GM10248 (cell line): ENCODE data around the gene STRN.

Source experiments
- CTCF ChIA-PET: fragments of 300-600 bp; sonication (Branson Sonifier 250); formaldehyde crosslinking; extraction: SDS; loops from one replicate; lab custom pipeline; 2021; ENCODE audit warnings: antibody characterized with exemption; lab: Yijun Ruan, JAX
- POLR2A ChIA-PET: fragments of 350-650 bp; sonication (Branson Sonifier 250); formaldehyde crosslinking; extraction: SDS; loops from one replicate; lab custom pipeline; 2020; ENCODE audit warnings: antibody characterized with exemption; lab: Yijun Ruan, JAX
- DNase-seq: peaks from one replicate; pipeline ENCODE4 v3.0.0; 2012; ENCODE audit errors: extremely low spot score
- CTCF ChIP-seq: IDR thresholded peaks from 2 replicates; pipeline ENCODE4 v1.5.1; 2012; ENCODE audit warnings: mild to moderate bottlenecking, low read depth; ENCODE audit errors: extremely low read depth, missing control alignments, control extremely low read depth

STRN gene

GRCh38 chr2:36965206-36965605 is 1.1 kb downstream of the STRN start:
- no peak for DNase-seq
- ChIA-PET POLR2A (no interaction called here), CTCF (no interaction called here)
- no peak for TF ChIP-seq CTCF

DNA sequence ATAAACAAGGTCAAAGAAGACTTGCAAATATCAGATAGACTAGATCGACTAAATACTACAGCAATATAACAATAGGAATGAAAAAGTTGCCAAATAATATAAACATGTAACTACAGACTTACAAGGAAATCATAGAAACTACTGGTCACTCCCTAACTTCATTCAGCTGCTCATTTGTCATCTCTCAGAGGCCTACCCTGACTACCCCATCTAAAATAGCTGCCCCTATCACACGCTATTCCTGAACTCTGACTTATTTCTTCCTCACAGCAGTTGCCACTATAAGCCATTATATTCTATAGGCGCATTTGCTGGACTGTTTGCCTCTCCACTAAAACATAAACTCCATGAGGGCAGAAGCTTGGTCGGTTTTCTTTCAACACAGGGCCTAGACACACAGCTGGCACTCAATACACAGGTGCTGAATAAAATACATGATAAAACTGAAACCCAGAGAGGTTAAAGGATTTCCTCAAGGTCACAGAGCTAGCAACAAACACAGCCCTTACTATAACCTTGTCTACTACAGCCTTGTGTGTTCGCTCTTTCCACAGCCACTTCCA is 1.8 kb downstream of the STRN start:
- POLR2A ChIA-PET: no interaction called here
- DNase-seq: no peak
- TF ChIP-seq CTCF: no peak
- CTCF ChIA-PET: interaction anchor here (1.5 kb wide), 1 partner anchor 23 kb away, joined by 5 read pairs; no protein-coding TSS in a partner anchor

- no peak for DNase-seq
- POLR2A ChIA-PET: no interaction called here
- CTCF ChIA-PET: interaction anchor here (1.5 kb wide), 1 partner anchor 23 kb away, joined by 5 read pairs; no protein-coding TSS in a partner anchor
- no peak for TF ChIP-seq CTCF
Measured at GRCh38 chr2:36963734-36964133, 2.6 kb downstream of the STRN start.

- ChIA-PET CTCF (no interaction called here), POLR2A (no interaction called here)
- no peak for TF ChIP-seq CTCF
- no peak for DNase-seq
Measured at GRCh38 chr2:36963106-36963505, 3.2 kb downstream of the STRN start.

DNA sequence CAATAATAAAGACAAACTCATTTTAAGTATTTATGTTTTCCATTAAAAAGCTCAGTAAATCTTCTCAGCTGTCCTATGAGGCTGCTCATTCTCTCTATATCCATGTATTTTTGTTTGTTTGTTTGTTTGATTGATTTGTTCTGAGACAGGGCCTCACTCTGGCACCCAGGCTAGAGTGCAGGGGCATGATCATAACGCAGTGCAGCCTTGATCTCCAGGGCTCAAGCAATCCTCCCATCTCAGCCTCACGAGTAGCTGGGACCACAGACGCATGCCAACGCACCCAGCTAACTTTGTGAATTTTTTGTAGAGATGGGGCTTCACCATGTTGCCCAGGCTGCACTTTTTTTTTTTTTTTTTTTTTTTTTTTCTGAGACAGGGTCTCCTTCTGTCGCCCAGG is 5.6 kb downstream of the STRN start:
- POLR2A ChIA-PET: no interaction called here
- DNase-seq: no peak
- CTCF ChIA-PET: no interaction called here

DNA sequence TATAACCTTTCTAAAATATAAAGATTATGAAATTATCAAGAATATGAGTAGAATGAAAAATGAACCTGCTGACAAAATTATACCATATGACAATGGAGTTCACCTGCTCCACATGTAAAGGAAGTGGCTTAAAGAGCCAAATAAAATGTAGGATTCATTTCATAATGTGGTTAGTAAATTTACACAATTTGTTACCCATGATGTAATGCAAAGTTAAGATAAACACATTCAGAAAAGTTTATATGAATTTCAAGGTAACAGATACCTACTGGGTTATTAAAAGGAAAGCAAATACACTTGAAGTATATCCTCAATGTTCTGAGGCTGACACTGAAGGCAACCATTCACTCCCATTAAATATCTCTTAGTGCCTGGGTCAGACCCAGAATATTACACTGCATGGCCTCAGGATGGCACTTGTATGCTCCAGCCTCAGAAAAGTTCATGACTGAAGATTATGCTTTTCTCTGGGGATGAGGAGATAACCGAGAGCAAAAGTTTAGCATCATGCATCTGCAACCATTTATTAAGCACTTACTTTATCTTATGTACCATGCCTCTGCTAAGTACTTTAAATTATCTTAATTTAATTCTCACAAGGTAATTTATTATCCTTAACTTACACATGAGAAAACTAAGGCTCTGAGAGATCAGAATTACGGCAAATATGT is 6.2 kb downstream of the STRN start:
- POLR2A ChIA-PET: no interaction called here
- no peak for TF ChIP-seq CTCF
- DNase-seq: no peak
- CTCF ChIA-PET: no interaction called here

More for the DNA sequence above, 5.6 kb downstream of the STRN start:
- no peak for TF ChIP-seq CTCF
